ENCODE results near the gene NRXN2.

NRXN2 gene

GRCh38 chr11:64603411-64604110, 119.4 kb downstream of the NRXN2 start:
- Histone ChIP-seq H3K36me3 (ENCODE audit: insufficient read depth) (no peaks in the 10 kb centered on the region), H3K27me3 (ENCODE audit: insufficient read depth, low read depth) (peaks cover 77% of the 10 kb centered on the region), H3K4me3 (IDR thresholded peaks at IDR 0.05; ENCODE audit: insufficient read depth, low read depth, low read length) (no peak overlapping the region), H3K4me2 (no peak overlapping the region), H3K4me1 (ENCODE audit: low read depth, poor library complexity, severe bottlenecking) (no peaks in the 10 kb centered on the region), H4K20me1 (ENCODE audit: insufficient read depth) (no peaks in the 10 kb centered on the region), H3K9ac (no peak overlapping the region), H3K79me2 (ENCODE audit: insufficient read depth, low read depth) (no peaks in the 10 kb centered on the region), H2AFZ (ENCODE audit: low read depth) (no peak overlapping the region), H3K27ac (no peak overlapping the region)
- TF ChIP-seq CTCF (conservative IDR thresholded peaks at IDR 0.05; ENCODE audit: low read depth, low read length), result no peak

DNA sequence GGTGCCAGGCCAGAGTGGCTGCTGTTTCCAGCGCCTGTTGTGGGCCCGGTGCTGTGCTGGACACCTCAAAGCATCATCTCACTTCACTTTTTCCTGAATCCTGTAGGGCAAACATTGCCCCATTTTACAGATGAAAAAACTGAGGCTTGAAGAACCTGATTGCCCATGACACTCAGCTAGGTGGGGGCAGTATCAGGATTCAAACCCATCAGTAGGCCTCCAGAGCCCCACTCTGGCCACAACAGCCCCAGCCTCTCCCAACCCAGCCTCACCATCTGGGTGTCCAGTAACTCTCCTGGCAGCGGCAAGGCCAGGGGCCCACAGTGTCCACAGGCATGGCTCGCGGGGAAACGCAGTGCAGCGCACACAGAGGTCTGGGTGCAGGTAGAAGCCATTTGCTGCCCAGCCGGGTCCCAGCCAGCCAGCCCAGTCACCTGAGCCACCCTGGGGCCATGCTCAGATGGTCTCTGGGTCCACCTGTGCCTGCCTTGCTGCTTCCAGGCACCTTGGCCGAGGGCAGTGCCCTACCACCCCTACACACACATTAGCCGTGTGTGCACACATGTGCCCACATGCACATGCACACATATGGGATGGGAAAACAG, 120.4 kb downstream of the NRXN2 start:
- peaks cover 75% of the 10 kb centered on the region for H3K27me3 ChIP-seq (ENCODE audit: insufficient read depth, low read depth)
- H3K4me3 ChIP-seq (IDR thresholded peaks at IDR 0.05; ENCODE audit: insufficient read depth, low read depth, low read length), result no peak overlapping the region
- H4K20me1 ChIP-seq (ENCODE audit: insufficient read depth), result no peaks in the 10 kb centered on the region
- no peaks in the 10 kb centered on the region for H3K4me1 ChIP-seq (ENCODE audit: low read depth, poor library complexity, severe bottlenecking)
- no peak overlapping the region for H2AFZ ChIP-seq (ENCODE audit: low read depth)
- H3K79me2 ChIP-seq (ENCODE audit: insufficient read depth, low read depth), result no peaks in the 10 kb centered on the region
- no peaks in the 10 kb centered on the region for H3K36me3 ChIP-seq (ENCODE audit: insufficient read depth)
- no peak overlapping the region for H3K4me2 ChIP-seq
- TF ChIP-seq CTCF (conservative IDR thresholded peaks at IDR 0.05; ENCODE audit: low read depth, low read length), result no peak
- no peak overlapping the region for H3K27ac ChIP-seq
- H3K9ac ChIP-seq, result no peak overlapping the region

GRCh38 chr11:64601605-64602465, 121.2 kb downstream of the NRXN2 start:
- TF ChIP-seq CTCF (conservative IDR thresholded peaks at IDR 0.05; ENCODE audit: low read depth, low read length), result no peak
- Histone ChIP-seq H3K79me2 (ENCODE audit: insufficient read depth, low read depth) (no peaks in the 10 kb centered on the region), H3K4me2 (no peak overlapping the region), H3K36me3 (ENCODE audit: insufficient read depth) (no peaks in the 10 kb centered on the region), H3K4me1 (ENCODE audit: low read depth, poor library complexity, severe bottlenecking) (no peaks in the 10 kb centered on the region), H3K9ac (no peak overlapping the region), H3K4me3 (IDR thresholded peaks at IDR 0.05; ENCODE audit: insufficient read depth, low read depth, low read length) (no peak overlapping the region), H3K27me3 (ENCODE audit: insufficient read depth, low read depth) (peaks cover 73% of the 10 kb centered on the region), H3K27ac (no peak overlapping the region), H4K20me1 (ENCODE audit: insufficient read depth) (no peaks in the 10 kb centered on the region), H2AFZ (ENCODE audit: low read depth) (no peak overlapping the region)

DNA sequence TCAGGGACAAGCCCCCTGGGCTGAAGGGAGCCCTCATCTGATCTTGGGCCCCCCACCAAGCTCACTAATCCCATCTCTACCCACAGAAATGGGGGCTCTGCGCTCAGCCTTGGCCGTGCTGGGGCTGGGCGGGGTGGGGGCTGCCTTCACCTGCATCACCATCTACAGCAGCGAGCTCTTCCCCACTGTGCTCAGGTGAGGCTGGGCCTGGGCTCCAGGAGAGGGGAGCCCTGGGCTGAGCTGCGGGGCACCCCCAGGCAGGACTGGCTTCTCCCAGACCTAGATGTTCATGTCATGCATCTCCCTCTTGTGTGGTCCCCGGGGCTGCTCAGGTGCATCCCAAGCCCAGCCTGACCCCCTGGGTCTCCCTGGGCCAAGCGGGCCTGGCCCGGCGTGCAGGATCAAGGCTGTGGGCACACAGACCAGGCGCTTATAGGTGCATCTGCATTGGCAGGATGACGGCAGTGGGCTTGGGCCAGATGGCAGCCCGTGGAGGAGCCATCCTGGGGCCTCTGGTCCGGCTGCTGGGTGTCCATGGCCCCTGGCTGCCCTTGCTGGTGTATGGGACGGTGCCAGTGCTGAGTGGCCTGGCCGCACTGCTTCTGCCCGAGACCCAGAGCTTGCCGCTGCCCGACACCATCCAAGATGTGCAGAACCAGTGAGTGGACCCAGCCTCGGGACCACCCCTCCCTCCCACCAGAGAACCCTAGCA, 122.6 kb downstream of the NRXN2 start:
- no peak overlapping the region for H3K9ac ChIP-seq
- H3K4me2 ChIP-seq, result no peak overlapping the region
- peaks cover 62% of the 10 kb centered on the region for H3K27me3 ChIP-seq (ENCODE audit: insufficient read depth, low read depth)
- no peaks in the 10 kb centered on the region for H3K36me3 ChIP-seq (ENCODE audit: insufficient read depth)
- H4K20me1 ChIP-seq (ENCODE audit: insufficient read depth), result no peaks in the 10 kb centered on the region
- H2AFZ ChIP-seq (ENCODE audit: low read depth), result no peak overlapping the region
- H3K79me2 ChIP-seq (ENCODE audit: insufficient read depth, low read depth), result no peaks in the 10 kb centered on the region
- TF ChIP-seq CTCF (conservative IDR thresholded peaks at IDR 0.05; ENCODE audit: low read depth, low read length), result no peak
- no peaks in the 10 kb centered on the region for H3K4me1 ChIP-seq (ENCODE audit: low read depth, poor library complexity, severe bottlenecking)
- no peak overlapping the region for H3K4me3 ChIP-seq (IDR thresholded peaks at IDR 0.05; ENCODE audit: insufficient read depth, low read depth, low read length)
- no peak overlapping the region for H3K27ac ChIP-seq

Data from KMS-11 (cell line).